GM23248 (cell line): ENCODE data around the gene CTIF. TPM values are rescaled to one million over a fixed set of nuclear protein-coding genes. Genes with fewer than 3 reads are reported as not detected.

Experiments
- DNase-seq: peaks from one replicate; pipeline ENCODE4 v3.0.0-alpha.2; 2015
- H2AFZ ChIP-seq: fragments of 200-600 bp; sonication (generic); 2 replicates; pipeline ENCODE4 v1.6.1; 2016; ENCODE audit warnings: antibody characterized with exemption
- H3F3A ChIP-seq: fragments of 200-600 bp; sonication (generic); 2 replicates; pipeline ENCODE4 v1.6.1; 2016; ENCODE audit warnings: mild to moderate bottlenecking, antibody characterized with exemption, mixed run types; ENCODE audit not compliant: insufficient read depth
- H3K27ac ChIP-seq: fragments of 200-600 bp; sonication (generic); 2 replicates; pipeline ENCODE4 v1.5.1; 2016; ENCODE audit warnings: mild to moderate bottlenecking
- H3K27me3 ChIP-seq: fragments of 200-600 bp; sonication (generic); replicated peaks from 2 replicates; pipeline ENCODE4 v1.6.1; 2016; ENCODE audit warnings: mild to moderate bottlenecking; ENCODE audit not compliant: insufficient read depth
- H3K36me3 ChIP-seq: fragments of 200-600 bp; sonication (generic); 2 replicates; pipeline ENCODE4 v1.6.1; 2016; ENCODE audit warnings: low read depth, mild to moderate bottlenecking
- H3K4me1 ChIP-seq: fragments of 200-600 bp; sonication (generic); 2 replicates; pipeline ENCODE4 v1.6.1; 2016; ENCODE audit warnings: mild to moderate bottlenecking; ENCODE audit not compliant: insufficient read depth
- H3K4me2 ChIP-seq: fragments of 200-600 bp; sonication (generic); one replicate; pipeline ENCODE4 v1.6.1; 2016; ENCODE audit warnings: mild to moderate bottlenecking; ENCODE audit not compliant: unreplicated experiment
- H3K4me3 ChIP-seq: fragments of 200-600 bp; sonication (generic); 2 replicates; pipeline ENCODE4 v1.5.1; 2016; ENCODE audit warnings: mild to moderate bottlenecking
- H3K79me2 ChIP-seq: fragments of 200-600 bp; sonication (generic); 2 replicates; pipeline ENCODE4 v1.6.1; 2016; ENCODE audit warnings: mild to moderate bottlenecking; ENCODE audit not compliant: insufficient read depth
- H3K9ac ChIP-seq: fragments of 200-600 bp; sonication (generic); 2 replicates; pipeline ENCODE4 v1.6.1; 2016; ENCODE audit warnings: mild to moderate bottlenecking
- H3K9me2 ChIP-seq: fragments of 200-600 bp; sonication (generic); 2 replicates; pipeline ENCODE4 v1.6.1; 2016; ENCODE audit warnings: mixed run types, mild to moderate bottlenecking, moderate library complexity; ENCODE audit not compliant: insufficient read depth
- H3K9me3 ChIP-seq: fragments of 200-600 bp; sonication (generic); one replicate; pipeline ENCODE4 v1.6.1; 2017; ENCODE audit warnings: low read depth
- H4K20me1 ChIP-seq: fragments of 200-600 bp; sonication (generic); 2 replicates; pipeline ENCODE4 v1.6.0; 2016; ENCODE audit not compliant: insufficient read depth
- EZH2 ChIP-seq: fragments of 200-600 bp; sonication (generic); IDR thresholded peaks from 2 replicates; pipeline ENCODE4 v1.6.1; 2018; ENCODE audit warnings: antibody characterized with exemption, mild to moderate bottlenecking; ENCODE audit not compliant: insufficient read depth, poor library complexity, severe bottlenecking
- EZH2phosphoT487 ChIP-seq: fragments of 200-600 bp; sonication (generic); IDR thresholded peaks from 2 replicates; pipeline ENCODE4 v1.6.1; 2018; ENCODE audit warnings: antibody characterized with exemption, moderate library complexity, mild to moderate bottlenecking, low read depth; ENCODE audit not compliant: insufficient read depth
- WGBS, 2 experiments: methylation state at CpG; one replicate each; pipeline ENCODE4 v1.1.6; 2015 to 2017; ENCODE audit warnings: low lambda C conversion rate in 2 of 2, low coverage in 1 of 2; ENCODE audit errors: missing lambda C conversion rate in 2 of 2; 5-methylcytosine and 5-hydroxymethylcytosine counted together
- in situ Hi-C: fragments of 300-500 bp; cut with MboI; formaldehyde crosslinking; loops from 2 replicates; pipeline ENCODE4 v1.15.0; 2020
- polyA plus RNA-seq: library from polyadenylated mRNA; unstranded; fragments of >200 nt; fragmentation: Nextera tagmentation; extraction: Ambion mirVana; gene quantifications from 2 replicates; pipeline ENCODE4 v1.2.1, GENCODE V29; 2016
- total RNA-seq: library from RNA; depleted of rRNA; stranded (reverse); fragments of >200 nt; shearing (Covaris generic); gene quantifications from 2 replicates; pipeline ENCODE4 v1.2.3, GENCODE V29; 2014

CTIF gene
- total and polyA plus RNA-seq, 2 experiments from 2014 or later = 21.5 to 46.8 TPM

- Histone ChIP-seq H3K4me3 (no peak overlapping the region), H3K27ac (no peak overlapping the region), H3K9ac (no peak overlapping the region), H3K9me2 (no peaks in the 10 kb centered on the region), H3K36me3 (no peaks in the 10 kb centered on the region; the same call in 1 of the 2 replicates), H4K20me1 (no peaks in the 10 kb centered on the region), H2AFZ (no peak overlapping the region), H3K4me1 (peaks cover 41% of the 10 kb centered on the region), H3K4me2 (no peak overlapping the region), H3K9me3 (no peaks in the 10 kb centered on the region), H3K27me3 (no peaks in the 10 kb centered on the region), H3F3A (peaks cover 30% of the 10 kb centered on the region), H3K79me2 (peaks cover 26% of the 10 kb centered on the region)
- TF ChIP-seq EZH2phosphoT487 (no peak), EZH2 (no peak)
- no peak for DNase-seq
- 88 to 94% methylated on average over 17 of the region's 17 CpGs for WGBS, 2 experiments
- in situ Hi-C loops = loop anchor here (10.0 to 25.0 kb wide), 2 partner anchors 65 to 198 kb away; no protein-coding TSS in a partner anchor
Observed at GRCh38 chr18:48739266-48740067, 200.6 kb downstream of the CTIF start.

- 74 to 84% methylated on average over 4 of the region's 4 CpGs for WGBS, 2 experiments
- in situ Hi-C loops = loop anchor here (10.0 to 25.0 kb wide), 2 partner anchors 65 to 197 kb away; no protein-coding TSS in a partner anchor
- H3K27me3 ChIP-seq = no peaks in the 10 kb centered on the region
- H3K4me3 ChIP-seq = no peak overlapping the region
- no peak overlapping the region for H3K9ac ChIP-seq
- no peaks in the 10 kb centered on the region for H4K20me1 ChIP-seq
- H3K27ac ChIP-seq = no peak overlapping the region
- H3K36me3 ChIP-seq = no peaks in the 10 kb centered on the region; the same call in 1 of the 2 replicates
- H3K79me2 ChIP-seq = peaks cover 22% of the 10 kb centered on the region
- H3K4me2 ChIP-seq = no peak overlapping the region
- H3K9me3 ChIP-seq = no peaks in the 10 kb centered on the region
- TF ChIP-seq EZH2phosphoT487 (no peak), EZH2 (no peak)
- no peaks in the 10 kb centered on the region for H3K9me2 ChIP-seq
- no peak for DNase-seq
- no peak overlapping the region for H2AFZ ChIP-seq
- peaks cover 27% of the 10 kb centered on the region for H3F3A ChIP-seq
- peaks cover 40% of the 10 kb centered on the region for H3K4me1 ChIP-seq
Observed at GRCh38 chr18:48740068-48740440, 201.2 kb downstream of the CTIF start.

GRCh38 chr18:48740851-48741485 is 202.1 kb downstream of the CTIF start:
- Histone ChIP-seq H3K27ac (no peak overlapping the region), H3K9ac (no peak overlapping the region), H3F3A (peaks cover 30% of the 10 kb centered on the region), H3K27me3 (no peaks in the 10 kb centered on the region), H3K4me1 (peaks cover 42% of the 10 kb centered on the region), H4K20me1 (no peaks in the 10 kb centered on the region), H3K4me3 (no peak overlapping the region), H3K36me3 (no peaks in the 10 kb centered on the region; the same call in 1 of the 2 replicates), H3K4me2 (no peak overlapping the region), H3K79me2 (peaks cover 31% of the 10 kb centered on the region; the same call in 1 of the 2 replicates), H3K9me3 (no peaks in the 10 kb centered on the region), H2AFZ (no peak overlapping the region), H3K9me2 (no peaks in the 10 kb centered on the region)
- in situ Hi-C loops = loop anchor here (10.0 to 25.0 kb wide), 2 partner anchors 64 to 196 kb away; no protein-coding TSS in a partner anchor
- 75 to 85% methylated on average over 6 of the region's 6 CpGs for WGBS, 2 experiments
- no peak for DNase-seq
- TF ChIP-seq EZH2 (no peak), EZH2phosphoT487 (no peak)

GRCh38 chr18:48741866-48742265 is 203.0 kb downstream of the CTIF start:
- Histone ChIP-seq H3K4me3 (no peak overlapping the region), H3K27ac (peak overlapping the region; percentile 79), H4K20me1 (no peaks in the 10 kb centered on the region), H3K27me3 (no peaks in the 10 kb centered on the region), H3K9me3 (no peaks in the 10 kb centered on the region), H3K79me2 (peaks cover 35% of the 10 kb centered on the region; the same call in 1 of the 2 replicates), H3K9ac (peak overlapping the region; percentile 69; the same call in 1 of the 2 replicates), H3K4me2 (no peak overlapping the region), H3K4me1 (peaks cover 42% of the 10 kb centered on the region), H3F3A (peaks cover 30% of the 10 kb centered on the region), H2AFZ (no peak overlapping the region), H3K9me2 (no peaks in the 10 kb centered on the region), H3K36me3 (no peaks in the 10 kb centered on the region; the same call in 1 of the 2 replicates)
- in situ Hi-C loops = loop anchor here (10.0 to 25.0 kb wide), 2 partner anchors 63 to 195 kb away; no protein-coding TSS in a partner anchor
- DNase-seq = no peak
- TF ChIP-seq EZH2phosphoT487 (no peak), EZH2 (no peak)
- WGBS, 2 experiments = 80 to 86% methylated on average over 6 of the region's 6 CpGs
